WTC11 (cell line): ENCODE results near the gene OPCML. TPM values are rescaled to one million over a fixed set of nuclear protein-coding genes. Genes with fewer than 3 reads are reported as not detected.

Experiments used
- ATAC-seq: fragments of 200-7000 bp; cut with Tn5 transposase; 2 replicates; pipeline ENCODE4 v1.10.0; 2021; ENCODE audit warnings: mild to moderate bottlenecking, moderate library complexity
- CTCF ChIA-PET: fragments of 300-600 bp; sonication (Branson Sonifier 250); formaldehyde crosslinking; loops from one replicate; lab custom pipeline; 2021; ENCODE audit warnings: antibody characterized with exemption; lab: Charles Lee
- POLR2A ChIA-PET: fragments of 350-600 bp; sonication (Branson Sonifier 250); formaldehyde crosslinking; loops from one replicate; lab custom pipeline; 2021; ENCODE audit warnings: antibody characterized with exemption; lab: Charles Lee
- DNase-seq: peaks from one replicate; pipeline ENCODE4 v3.0.0; 2021; ENCODE audit warnings: low spot score
- H3K27ac Mint-ChIP-seq: 2 replicates; pipeline ENCODE4 v1.8.0; 2021; ENCODE audit warnings: mixed read lengths
- H3K27me3 Mint-ChIP-seq: 2 replicates; pipeline ENCODE4 v1.8.0; 2021; ENCODE audit warnings: low read depth, mild to moderate bottlenecking, moderate library complexity, mixed read lengths
- H3K36me3 Mint-ChIP-seq: 2 replicates; pipeline ENCODE4 v1.8.0; 2021; ENCODE audit warnings: mixed read lengths
- H3K4me1 Mint-ChIP-seq: 2 replicates; pipeline ENCODE4 v1.8.0; 2022; ENCODE audit warnings: mixed read lengths
- H3K4me3 Mint-ChIP-seq: 2 replicates; pipeline ENCODE4 v1.8.0; 2021; ENCODE audit warnings: mild to moderate bottlenecking, moderate library complexity, mixed read lengths
- H3K9me3 Mint-ChIP-seq: 2 replicates; pipeline ENCODE4 v1.8.0; 2021; ENCODE audit warnings: mixed read lengths
- ATF1 ChIP-seq: sonication (generic); formaldehyde crosslinking; IDR thresholded peaks from 2 replicates; pipeline ENCODE4 v1.8.1; 2023; ENCODE audit warnings: mild to moderate bottlenecking, moderate library complexity, missing genetic modification reagents
- CBFB ChIP-seq: sonication (generic); formaldehyde crosslinking; IDR thresholded peaks from 2 replicates; pipeline ENCODE4 v1.8.1; 2022; ENCODE audit warnings: mild to moderate bottlenecking, low read depth, missing genetic modification reagents
- E2F5 ChIP-seq: sonication (generic); formaldehyde crosslinking; IDR thresholded peaks from 2 replicates; pipeline ENCODE4 v1.8.1; 2022; ENCODE audit warnings: mild to moderate bottlenecking, moderate library complexity, missing genetic modification reagents
- ETV6 ChIP-seq: sonication (generic); formaldehyde crosslinking; IDR thresholded peaks from 2 replicates; pipeline ENCODE4 v1.8.1; 2022; ENCODE audit warnings: mild to moderate bottlenecking, missing genetic modification reagents
- JAZF1 ChIP-seq: fragments of 250-450 bp; sonication (Bioruptor Pico); IDR thresholded peaks from 2 replicates; pipeline ENCODE4 v1.9.0; 2021; ENCODE audit warnings: moderate library complexity, mild to moderate bottlenecking, inconsistent platforms
- JUN ChIP-seq: sonication (generic); formaldehyde crosslinking; IDR thresholded peaks from 2 replicates; pipeline ENCODE4 v1.8.0; 2023; ENCODE audit warnings: mild to moderate bottlenecking, missing genetic modification reagents
- KAT7 ChIP-seq: sonication (generic); formaldehyde crosslinking; IDR thresholded peaks from 2 replicates; pipeline ENCODE4 v1.8.1; 2023; ENCODE audit warnings: missing genetic modification reagents, mild to moderate bottlenecking, borderline replicate concordance
- NR1H2 ChIP-seq: sonication (generic); formaldehyde crosslinking; IDR thresholded peaks from 2 replicates; pipeline ENCODE4 v1.9.0; 2021; ENCODE audit warnings: mild to moderate bottlenecking, moderate library complexity, missing genetic modification reagents
- NR2C2 ChIP-seq: sonication (generic); formaldehyde crosslinking; IDR thresholded peaks from 2 replicates; pipeline ENCODE4 v1.8.0; 2022; ENCODE audit warnings: mild to moderate bottlenecking, missing genetic modification reagents
- OVOL2 ChIP-seq: fragments of 250-450 bp; sonication (Bioruptor Pico); IDR thresholded peaks from 2 replicates; pipeline ENCODE4 v1.9.0; 2021; ENCODE audit warnings: mild to moderate bottlenecking, borderline replicate concordance
- PRDM15 ChIP-seq: sonication (generic); formaldehyde crosslinking; IDR thresholded peaks from 2 replicates; pipeline ENCODE4 v1.8.0; 2022; ENCODE audit warnings: missing genetic modification reagents
- PRRX2 ChIP-seq: fragments of 250-450 bp; sonication (Bioruptor Pico); IDR thresholded peaks from 2 replicates; pipeline ENCODE4 v1.8.0; 2021; ENCODE audit warnings: mild to moderate bottlenecking
- RELA ChIP-seq: sonication (generic); formaldehyde crosslinking; IDR thresholded peaks from 2 replicates; pipeline ENCODE4 v1.8.1; 2022; ENCODE audit warnings: missing genetic modification reagents, mild to moderate bottlenecking, borderline replicate concordance
- RORB ChIP-seq: fragments of 250-450 bp; sonication (Bioruptor Pico); IDR thresholded peaks from 2 replicates; pipeline ENCODE4 v1.9.0; 2021; ENCODE audit warnings: mild to moderate bottlenecking
- SMAD4 ChIP-seq: sonication (generic); formaldehyde crosslinking; IDR thresholded peaks from 2 replicates; pipeline ENCODE4 v1.8.0; 2022; ENCODE audit warnings: mild to moderate bottlenecking, missing genetic modification reagents
- USF1 ChIP-seq: sonication (generic); formaldehyde crosslinking; IDR thresholded peaks from 2 replicates; pipeline ENCODE4 v1.8.0; 2022; ENCODE audit warnings: mild to moderate bottlenecking, missing genetic modification reagents
- ZBTB21 ChIP-seq: sonication (generic); formaldehyde crosslinking; IDR thresholded peaks from 2 replicates; pipeline ENCODE4 v1.8.1; 2023; ENCODE audit warnings: mild to moderate bottlenecking, missing genetic modification reagents, borderline replicate concordance
- ZNF138 ChIP-seq: sonication (generic); formaldehyde crosslinking; conservative IDR thresholded peaks from 2 replicates; pipeline ENCODE4 v1.8.1; 2022; ENCODE audit warnings: mild to moderate bottlenecking, moderate library complexity, missing genetic modification reagents
- ZNF232 ChIP-seq: sonication (generic); formaldehyde crosslinking; IDR thresholded peaks from 2 replicates; pipeline ENCODE4 v1.8.0; 2022; ENCODE audit warnings: mild to moderate bottlenecking, missing genetic modification reagents
- ZNF263 ChIP-seq: sonication (generic); formaldehyde crosslinking; IDR thresholded peaks from 2 replicates; pipeline ENCODE4 v1.8.1; 2022; ENCODE audit warnings: low read depth, mild to moderate bottlenecking, moderate library complexity, missing genetic modification reagents
- ZNF671 ChIP-seq: fragments of 250-450 bp; sonication (Bioruptor Pico); IDR thresholded peaks from 2 replicates; pipeline ENCODE4 v1.8.0; 2021; ENCODE audit warnings: mild to moderate bottlenecking
- total RNA-seq: library from RNA; stranded (reverse); gene quantifications from 3 replicates; pipeline ENCODE4 v1.2.3, GENCODE V29; 2021
- TF ChIP-seq, protein P1 (sequence below): sonication (generic); formaldehyde crosslinking; IDR thresholded peaks from 2 replicates; pipeline ENCODE4 v1.8.1; 2022; ENCODE audit warnings: low read depth, missing genetic modification reagents, borderline replicate concordance
- TF ChIP-seq, protein P2 (sequence below): sonication (generic); formaldehyde crosslinking; IDR thresholded peaks from 2 replicates; pipeline ENCODE4 v1.8.1; 2023; ENCODE audit warnings: mild to moderate bottlenecking, missing genetic modification reagents

Gene OPCML
- total RNA-seq, 1 experiment from 2014 or later = 1.5 TPM

GRCh38 chr11:133078012-133078411, 454.3 kb downstream of the OPCML start:
- H3K36me3 Mint-ChIP-seq = no peaks in the 10 kb centered on the region
- H3K27ac Mint-ChIP-seq = no peak overlapping the region
- no peak for TF ChIP-seq JUN (CRISPR knock-in tag)
- no peak for TF ChIP-seq RELA (CRISPR knock-in tag)
- TF ChIP-seq PRDM15 (CRISPR knock-in tag) = no peak
- no peak for TF ChIP-seq KAT7 (CRISPR knock-in tag)
- no peak for TF ChIP-seq ETV6 (CRISPR knock-in tag)
- no peak overlapping the region for H3K4me3 Mint-ChIP-seq
- no peak for ATAC-seq
- H3K27me3 Mint-ChIP-seq = no peaks in the 10 kb centered on the region
- no peaks in the 10 kb centered on the region for H3K9me3 Mint-ChIP-seq
- no peak for DNase-seq
- POLR2A ChIA-PET = interaction anchor here (1.0 kb wide), 1 partner anchor 757 kb away, joined by 3 read pairs; no protein-coding TSS in a partner anchor
- peaks cover 29% of the 10 kb centered on the region for H3K4me1 Mint-ChIP-seq
- CTCF ChIA-PET = interaction anchor here (0.5 to 6.0 kb wide), 59 partner anchors 8 to 1074 kb away, joined by 3 to 68 read pairs (median 5); no protein-coding TSS in a partner anchor

DNA sequence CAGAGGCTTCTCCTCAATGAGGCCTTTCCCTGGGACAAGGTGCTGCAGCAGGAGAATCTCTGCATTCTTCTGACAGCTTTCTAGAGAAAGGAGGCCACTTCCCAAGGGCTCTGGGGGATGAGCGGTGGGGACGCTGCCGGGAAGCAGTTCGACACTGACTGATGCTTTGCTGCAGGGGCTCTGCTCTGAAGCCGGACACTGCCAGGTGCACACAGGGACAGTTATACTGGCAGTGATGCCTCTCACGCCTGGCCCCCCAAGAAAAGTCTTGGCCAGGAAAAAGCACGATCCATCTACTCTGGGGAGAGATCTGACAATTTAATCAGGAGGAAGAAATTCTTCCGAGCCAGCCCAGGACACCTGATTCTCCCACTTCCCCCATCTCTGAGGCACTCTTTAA, 456.9 kb downstream of the OPCML start:
- ChIA-PET POLR2A (no interaction called here), CTCF (interaction anchor here (0.7 to 2.6 kb wide), 2 partner anchors 11 to 746 kb away, joined by 3 to 10 read pairs; no protein-coding TSS in a partner anchor)
- peaks cover 35% of the 10 kb centered on the region for H3K4me1 Mint-ChIP-seq
- TF ChIP-seq ZBTB21 (no peak), OVOL2 (CRISPR knock-in tag) (no peak), CBFB (CRISPR knock-in tag) (no peak), JUN (CRISPR knock-in tag) (no peak), ZNF263 (no peak), ZNF138 (CRISPR knock-in tag) (no peak), PRRX2 (no peak), NR1H2 (CRISPR knock-in tag) (no peak), ATF1 (CRISPR knock-in tag) (no peak), ZNF671 (CRISPR knock-in tag) (no peak), USF1 (no peak), JAZF1 (CRISPR knock-in tag) (no peak), SMAD4 (CRISPR knock-in tag) (no peak), NR2C2 (CRISPR knock-in tag) (no peak), E2F5 (CRISPR knock-in tag) (no peak), RORB (CRISPR knock-in tag) (no peak), ZNF232 (CRISPR knock-in tag) (no peak)
- TF ChIP-seq, protein P1, sequence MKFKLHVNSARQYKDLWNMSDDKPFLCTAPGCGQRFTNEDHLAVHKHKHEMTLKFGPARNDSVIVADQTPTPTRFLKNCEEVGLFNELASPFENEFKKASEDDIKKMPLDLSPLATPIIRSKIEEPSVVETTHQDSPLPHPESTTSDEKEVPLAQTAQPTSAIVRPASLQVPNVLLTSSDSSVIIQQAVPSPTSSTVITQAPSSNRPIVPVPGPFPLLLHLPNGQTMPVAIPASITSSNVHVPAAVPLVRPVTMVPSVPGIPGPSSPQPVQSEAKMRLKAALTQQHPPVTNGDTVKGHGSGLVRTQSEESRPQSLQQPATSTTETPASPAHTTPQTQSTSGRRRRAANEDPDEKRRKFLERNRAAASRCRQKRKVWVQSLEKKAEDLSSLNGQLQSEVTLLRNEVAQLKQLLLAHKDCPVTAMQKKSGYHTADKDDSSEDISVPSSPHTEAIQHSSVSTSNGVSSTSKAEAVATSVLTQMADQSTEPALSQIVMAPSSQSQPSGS = no peak
- TF ChIP-seq, protein P2, sequence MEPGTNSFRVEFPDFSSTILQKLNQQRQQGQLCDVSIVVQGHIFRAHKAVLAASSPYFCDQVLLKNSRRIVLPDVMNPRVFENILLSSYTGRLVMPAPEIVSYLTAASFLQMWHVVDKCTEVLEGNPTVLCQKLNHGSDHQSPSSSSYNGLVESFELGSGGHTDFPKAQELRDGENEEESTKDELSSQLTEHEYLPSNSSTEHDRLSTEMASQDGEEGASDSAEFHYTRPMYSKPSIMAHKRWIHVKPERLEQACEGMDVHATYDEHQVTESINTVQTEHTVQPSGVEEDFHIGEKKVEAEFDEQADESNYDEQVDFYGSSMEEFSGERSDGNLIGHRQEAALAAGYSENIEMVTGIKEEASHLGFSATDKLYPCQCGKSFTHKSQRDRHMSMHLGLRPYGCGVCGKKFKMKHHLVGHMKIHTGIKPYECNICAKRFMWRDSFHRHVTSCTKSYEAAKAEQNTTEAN (CRISPR knock-in tag) = no peak
- ATAC-seq (no peak), DNase-seq (no peak)
- no peak overlapping the region for H3K4me3 Mint-ChIP-seq
- no peaks in the 10 kb centered on the region for H3K9me3 Mint-ChIP-seq
- H3K27ac Mint-ChIP-seq = no peak overlapping the region
- no peaks in the 10 kb centered on the region for H3K36me3 Mint-ChIP-seq
- no peaks in the 10 kb centered on the region for H3K27me3 Mint-ChIP-seq
